GM18951 (cell line): ENCODE data around the gene SERTAD2.

Experiments used
- POLR2A ChIP-seq: IDR thresholded peaks from 4 replicates; pipeline ENCODE4 v1.6.1; 2011; ENCODE audit warnings: mild to moderate bottlenecking; ENCODE audit not compliant: insufficient read length, insufficient read depth; ENCODE audit errors: extremely low read depth
- in situ Hi-C: fragments of 300-500 bp; cut with MboI; formaldehyde crosslinking; loops from one replicate; pipeline ENCODE4 v1.12.0; 2022; ENCODE audit warnings: low sequenced_read_pairs, mixed read lengths, inconsistent platforms; ENCODE audit not compliant: unreplicated experiment

The SERTAD2 gene

GRCh38 chr2:64650296-64650695 is 3.4 kb downstream of the SERTAD2 start:
- in situ Hi-C loops = no loop called here
- TF ChIP-seq POLR2A = no peak

- TF ChIP-seq POLR2A = no peak
- in situ Hi-C loops = loop anchor here (25.0 kb wide), 1 partner anchor 388 kb away; no protein-coding TSS in a partner anchor
These were observed 4.1 kb downstream of the SERTAD2 start for GRCh38 chr2:64649626-64650025.

GRCh38 chr2:64649013-64649484 is 4.7 kb downstream of the SERTAD2 start:
- in situ Hi-C loops = loop anchor here (25.0 kb wide), 1 partner anchor 388 kb away; no protein-coding TSS in a partner anchor
- no peak for TF ChIP-seq POLR2A

GRCh38 chr2:64646007-64646880 is 7.5 kb downstream of the SERTAD2 start:
- in situ Hi-C loops = loop anchor here (25.0 kb wide), 1 partner anchor 391 kb away; no protein-coding TSS in a partner anchor
- TF ChIP-seq POLR2A = no peak

GRCh38 chr2:64644458-64645382 is 9.0 kb downstream of the SERTAD2 start:
- in situ Hi-C loops = loop anchor here (25.0 kb wide), 1 partner anchor 393 kb away; no protein-coding TSS in a partner anchor
- peak; percentile 72 for TF ChIP-seq POLR2A

- in situ Hi-C loops = loop anchor here (25.0 kb wide), 1 partner anchor 393 kb away; no protein-coding TSS in a partner anchor
These were observed 9.8 kb downstream of the SERTAD2 start for GRCh38 chr2:64643838-64644457.

GRCh38 chr2:64641599-64641998 is 12.1 kb downstream of the SERTAD2 start:
- in situ Hi-C loops = loop anchor here (25.0 kb wide), 1 partner anchor 396 kb away; no protein-coding TSS in a partner anchor
- no peak for TF ChIP-seq POLR2A

More at GRCh38 chr2:64643838-64644457, 9.8 kb downstream of the SERTAD2 start:
- TF ChIP-seq POLR2A = no peak

GRCh38 chr2:64640153-64641044 is 13.3 kb downstream of the SERTAD2 start:
- no peak for TF ChIP-seq POLR2A
- in situ Hi-C loops = loop anchor here (25.0 kb wide), 1 partner anchor 397 kb away; no protein-coding TSS in a partner anchor

- no peak for TF ChIP-seq POLR2A
- in situ Hi-C loops = loop anchor here (10.0 to 25.0 kb wide), 2 partner anchors 225 to 398 kb away; no protein-coding TSS in a partner anchor
These were observed 14.0 kb downstream of the SERTAD2 start for GRCh38 chr2:64639691-64640090.

- in situ Hi-C loops = loop anchor here (10.0 to 25.0 kb wide), 2 partner anchors 226 to 399 kb away; no protein-coding TSS in a partner anchor
- no peak for TF ChIP-seq POLR2A
These were observed 15.1 kb downstream of the SERTAD2 start for GRCh38 chr2:64638502-64639120.

GRCh38 chr2:64637931-64638330 is 15.8 kb downstream of the SERTAD2 start:
- TF ChIP-seq POLR2A = no peak
- in situ Hi-C loops = loop anchor here (10.0 to 25.0 kb wide), 2 partner anchors 227 to 399 kb away; no protein-coding TSS in a partner anchor
